ENCODE measurements around the gene CLN6. TPM values are rescaled to one million over a fixed set of nuclear protein-coding genes. Genes with fewer than 3 reads are reported as not detected.
A peak's percentile ranks its signal among the peaks of the same experiment; 100 is the strongest.
"Not testable (repeated sequence)": the region's sequence is repeated elsewhere in the genome, so short reads cannot be mapped to it uniquely, and the experiment has no call there.

CLN6 gene
- total RNA-seq, 2 donors from 2014 or later = 41.5 to 129 TPM

DNA sequence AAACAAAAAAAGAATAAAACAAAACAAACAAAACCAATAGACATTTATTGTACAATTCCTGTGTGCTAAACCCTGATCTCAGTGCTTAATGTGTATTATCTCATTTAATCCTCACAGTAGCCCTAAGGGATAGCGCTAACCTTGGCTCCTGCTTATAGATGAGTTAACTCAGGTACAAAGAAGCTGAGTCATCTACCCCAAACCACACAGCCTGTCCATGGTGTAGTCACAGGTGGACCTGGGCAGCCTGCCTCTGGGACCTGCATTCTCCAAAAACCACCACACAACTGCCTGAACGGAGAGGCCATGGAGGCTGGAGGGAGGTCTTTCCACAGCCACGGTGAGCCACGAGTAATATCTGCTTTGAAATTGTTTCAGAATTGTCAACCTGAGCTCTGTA, 5.5 kb upstream of the CLN6 start:
- H3K36me3 Mint-ChIP-seq = no peaks in the 10 kb centered on the region
- peaks cover 3 to 9% of the 10 kb centered on the region in 2 donors for H3K27me3 Mint-ChIP-seq
- ATAC-seq = no peak
- no peak overlapping the region for H3K4me3 Mint-ChIP-seq
- no peak for DNase-seq (ENCODE audit: low spot score)
- no peaks in the 10 kb centered on the region for H3K9me3 Mint-ChIP-seq
- no peak overlapping the region for H3K27ac Mint-ChIP-seq
- H3K4me1 Mint-ChIP-seq (ENCODE audit: low read depth in 2 of 2) = peaks cover 3 to 6% of the 10 kb centered on the region in 2 donors

DNA sequence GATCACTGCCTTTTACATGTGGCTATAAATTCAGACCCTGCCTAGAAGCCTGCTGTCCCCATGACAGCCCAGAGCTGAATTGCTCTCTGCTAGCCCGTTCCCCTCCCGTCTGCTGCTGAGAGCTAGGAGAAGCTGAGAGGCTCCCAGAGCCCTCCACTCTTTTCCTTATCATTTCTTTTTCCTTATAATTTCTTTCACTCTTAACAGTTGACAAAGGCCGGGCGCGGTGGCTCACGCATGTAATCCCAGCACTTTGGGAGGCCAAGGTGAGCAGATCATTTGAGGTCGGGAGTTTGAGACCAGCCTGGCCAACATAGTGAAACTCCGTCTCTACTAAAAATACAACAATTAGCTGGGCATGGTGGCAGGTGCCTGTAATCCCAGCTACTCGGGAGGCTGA, 5.0 kb upstream of the CLN6 start:
- peaks cover 7 to 10% of the 10 kb centered on the region in 2 donors for H3K4me1 Mint-ChIP-seq (ENCODE audit: low read depth in 2 of 2)
- ATAC-seq; DNase-seq (ENCODE audit: low spot score); H3K27me3 Mint-ChIP-seq; H3K9me3 Mint-ChIP-seq; H3K36me3 Mint-ChIP-seq; H3K27ac Mint-ChIP-seq; H3K4me3 Mint-ChIP-seq: not testable (repeated sequence)

DNA sequence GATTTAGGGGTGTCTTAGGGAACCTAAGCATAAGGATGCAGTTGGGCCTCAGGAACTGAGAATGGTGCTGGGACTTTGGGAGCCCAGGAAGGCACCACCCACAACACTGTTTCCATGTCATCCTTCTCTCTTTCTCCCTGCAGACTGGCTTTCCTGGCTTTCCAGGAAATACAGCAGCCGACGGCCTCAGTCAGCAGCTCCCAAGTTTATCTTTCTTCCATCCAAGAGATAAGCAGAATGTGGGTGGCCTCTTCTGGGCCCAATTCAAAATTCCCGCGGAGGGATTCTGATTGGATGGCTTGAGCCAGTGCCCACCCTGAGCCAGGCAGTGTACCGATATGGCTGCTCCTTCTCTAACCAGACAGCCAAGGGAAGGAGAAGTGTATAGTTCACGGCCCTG, 4.5 kb upstream of the CLN6 start:
- no peak overlapping the region for H3K4me3 Mint-ChIP-seq

DNA sequence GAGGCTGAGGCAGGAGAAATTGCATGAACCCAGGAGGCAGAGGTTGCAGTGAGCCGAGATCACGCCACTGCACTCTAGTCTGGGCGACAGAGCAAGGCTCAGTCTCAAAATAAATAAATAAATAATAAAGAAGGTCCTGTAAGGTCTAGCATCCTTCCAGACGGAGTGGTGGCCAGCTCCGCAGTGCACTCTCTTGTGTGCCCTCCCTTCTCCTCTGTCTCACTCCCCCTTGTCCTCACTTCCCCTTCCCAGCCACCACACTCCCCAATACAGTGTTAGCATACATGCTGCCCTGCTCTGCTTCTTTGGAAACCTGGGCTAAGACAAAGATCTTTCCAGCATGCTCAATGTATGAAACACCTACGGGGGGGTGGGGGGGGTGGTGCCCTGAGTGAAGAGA, 3.4 kb upstream of the CLN6 start:
- H3K36me3 Mint-ChIP-seq = peaks cover 5% of the 10 kb centered on the region

More for the DNA sequence above, 4.5 kb upstream of the CLN6 start:
- ATAC-seq (no peak), DNase-seq (ENCODE audit: low spot score) (no peak)
- Mint-ChIP-seq H3K27ac (no peak overlapping the region), H3K4me1 (ENCODE audit: low read depth in 2 of 2) (peaks cover 7 to 10% of the 10 kb centered on the region in 2 donors), H3K36me3 (no peaks in the 10 kb centered on the region), H3K27me3 (peaks cover 0 to 7% of the 10 kb centered on the region in 2 donors), H3K9me3 (no peaks in the 10 kb centered on the region)

GRCh38 chr15:68232449-68232848, 2.9 kb upstream of the CLN6 start:
- no peak for DNase-seq (ENCODE audit: low spot score)
- no peak for ATAC-seq
- H3K27me3 Mint-ChIP-seq = no peaks in the 10 kb centered on the region
- H3K4me3 Mint-ChIP-seq = no peak overlapping the region
- peaks cover 5% of the 10 kb centered on the region for H3K36me3 Mint-ChIP-seq
- peaks cover 17 to 24% of the 10 kb centered on the region in 2 donors for H3K4me1 Mint-ChIP-seq (ENCODE audit: low read depth in 2 of 2)
- no peaks in the 10 kb centered on the region for H3K9me3 Mint-ChIP-seq
- H3K27ac Mint-ChIP-seq = no peak overlapping the region

More for the DNA sequence above, 3.4 kb upstream of the CLN6 start:
- DNase-seq (ENCODE audit: low spot score) (no peak), ATAC-seq (no peak)
- no peak overlapping the region for H3K27ac Mint-ChIP-seq
- H3K9me3 Mint-ChIP-seq = no peaks in the 10 kb centered on the region
- no peak overlapping the region for H3K4me3 Mint-ChIP-seq
- H3K27me3 Mint-ChIP-seq = no peaks in the 10 kb centered on the region
- peaks cover 17 to 20% of the 10 kb centered on the region in 2 donors for H3K4me1 Mint-ChIP-seq (ENCODE audit: low read depth in 2 of 2)

DNA sequence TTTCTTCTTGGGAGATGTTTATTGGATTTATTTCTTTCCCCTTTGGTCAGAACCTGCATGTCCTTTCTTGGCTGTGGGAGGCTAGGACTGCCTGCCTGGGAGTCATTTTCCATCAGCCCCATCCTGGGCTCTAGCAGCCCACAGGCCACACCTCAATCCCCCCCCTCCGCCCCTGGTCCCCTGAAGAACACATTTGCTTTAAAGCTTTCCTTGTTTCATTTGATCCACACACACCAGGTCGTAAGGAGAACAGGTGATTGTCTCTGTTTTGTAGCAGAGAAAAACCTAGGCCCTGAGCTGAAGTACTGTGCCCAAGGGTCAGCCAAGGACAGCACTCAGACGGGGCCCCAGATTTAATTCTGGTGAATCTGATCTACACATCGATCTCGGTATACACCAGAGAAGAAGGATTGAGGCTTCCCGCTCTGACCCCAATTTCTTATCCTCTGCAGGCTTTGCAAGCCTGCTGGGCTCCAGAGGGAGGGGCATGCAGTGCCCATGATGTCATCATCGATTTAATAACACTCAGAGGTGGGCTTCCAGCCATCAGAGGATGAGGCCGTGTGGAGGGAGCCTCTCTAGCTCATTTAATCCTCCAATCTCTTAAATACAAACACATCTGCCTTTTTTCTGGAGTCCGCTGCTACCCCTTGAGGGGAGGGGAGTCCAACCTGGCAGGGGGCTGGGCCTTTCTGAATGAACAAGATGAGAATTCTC, 1.7 kb upstream of the CLN6 start:
- Mint-ChIP-seq H3K27ac (peak overlapping the region in 1 of 2 donors; percentile 78), H3K27me3 (no peaks in the 10 kb centered on the region), H3K36me3 (peaks cover 5% of the 10 kb centered on the region), H3K9me3 (no peaks in the 10 kb centered on the region), H3K4me1 (ENCODE audit: low read depth in 2 of 2) (peaks cover 17 to 24% of the 10 kb centered on the region in 2 donors), H3K4me3 (peak overlapping the region; percentile 47)
- DNase-seq (ENCODE audit: low spot score) (no peak), ATAC-seq (no peak)

- Mint-ChIP-seq H3K27ac (peak overlapping the region; percentile 40 to 78), H3K9me3 (no peaks in the 10 kb centered on the region), H3K4me3 (peak overlapping the region; percentile 100), H3K4me1 (ENCODE audit: low read depth in 2 of 2) (peaks cover 17 to 24% of the 10 kb centered on the region in 2 donors), H3K27me3 (no peaks in the 10 kb centered on the region), H3K36me3 (peaks cover 5% of the 10 kb centered on the region)
- ATAC-seq = no peak
- DNase-seq (ENCODE audit: low spot score) = no peak
Observed at GRCh38 chr15:68230157-68231100, 901 bp upstream of the CLN6 start.

- DNase-seq (ENCODE audit: low spot score) = no peak
- Mint-ChIP-seq H3K9me3 (no peaks in the 10 kb centered on the region), H3K4me3 (peak overlapping the region; percentile 100), H3K36me3 (peaks cover 5% of the 10 kb centered on the region), H3K4me1 (ENCODE audit: low read depth in 2 of 2) (peaks cover 24 to 32% of the 10 kb centered on the region in 2 donors), H3K27ac (peak overlapping the region; percentile 82 to 84), H3K27me3 (no peaks in the 10 kb centered on the region)
- ATAC-seq = peak in 1 of 2 donors; percentile 1
Observed at GRCh38 chr15:68228971-68229385, 550 bp downstream of the CLN6 start.

DNA sequence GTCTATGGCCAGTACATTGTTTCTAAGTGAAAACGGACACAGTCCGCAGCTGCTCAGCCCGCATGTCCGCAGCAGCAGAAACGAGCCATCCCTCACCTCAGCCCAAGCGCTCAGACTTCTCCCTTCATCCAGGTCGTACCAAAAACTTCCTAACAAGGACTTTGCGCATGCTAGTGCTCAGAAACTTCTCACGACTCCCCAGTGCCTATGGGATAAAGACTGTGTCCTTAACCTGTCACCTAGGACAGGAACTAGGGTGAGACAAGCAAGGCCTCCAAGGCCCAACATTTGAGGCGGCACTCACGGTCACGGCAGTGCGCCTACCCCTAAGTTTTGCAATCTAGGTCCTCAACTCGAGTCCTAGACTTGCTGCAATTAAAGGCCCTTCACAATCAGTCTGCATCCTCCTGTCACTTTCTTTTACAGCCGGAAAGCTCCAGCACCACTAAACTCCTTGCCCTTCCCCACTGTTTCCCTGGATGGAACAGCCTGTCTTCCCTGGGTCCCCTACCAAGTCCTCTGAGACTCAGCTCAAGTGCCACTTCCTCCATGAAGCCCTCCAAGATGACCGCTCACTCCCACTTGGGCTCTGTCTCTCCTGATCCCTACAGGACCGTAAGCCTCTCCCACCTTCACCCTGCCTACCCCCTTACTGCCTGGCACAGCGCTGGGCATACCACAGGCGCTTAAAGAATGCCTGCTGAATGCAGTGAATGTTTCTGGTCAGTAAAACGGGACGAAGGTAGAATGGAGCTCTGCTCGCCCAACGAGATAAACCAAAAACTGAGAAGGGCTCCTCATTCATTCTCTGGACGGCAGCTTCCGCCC, 1.2 kb downstream of the CLN6 start:
- no peak for ATAC-seq
- Mint-ChIP-seq H3K36me3 (peaks cover 5% of the 10 kb centered on the region), H3K4me3 (peak overlapping the region; percentile 100), H3K27ac (peak overlapping the region; percentile 82 to 84), H3K27me3 (no peaks in the 10 kb centered on the region), H3K4me1 (ENCODE audit: low read depth in 2 of 2) (peaks cover 24 to 32% of the 10 kb centered on the region in 2 donors), H3K9me3 (no peaks in the 10 kb centered on the region)
- no peak for DNase-seq (ENCODE audit: low spot score)

DNA sequence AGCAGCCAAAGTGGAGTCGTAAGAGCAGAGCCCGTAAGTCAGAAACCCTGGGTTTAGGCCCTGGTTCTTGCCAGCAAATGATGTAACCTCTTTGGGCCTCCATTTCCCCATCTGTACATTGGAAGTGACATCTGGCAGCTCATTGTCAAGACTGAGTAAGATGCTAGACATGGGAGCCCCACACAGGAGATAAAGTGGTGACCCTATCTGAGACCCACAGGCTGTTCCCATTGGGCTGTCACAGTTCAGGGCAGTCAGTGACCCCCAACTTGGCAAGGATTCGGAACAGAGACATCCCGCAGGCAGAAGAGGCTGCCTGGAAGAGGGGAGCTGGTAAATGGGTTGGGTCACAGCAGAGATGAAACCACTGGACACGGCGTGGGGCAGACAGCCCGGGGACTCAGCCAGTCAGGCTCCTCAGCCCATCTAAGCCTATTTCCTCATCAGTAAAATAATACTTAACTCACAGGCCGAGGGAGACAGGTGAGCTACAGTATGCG, 1.8 kb downstream of the CLN6 start:
- Mint-ChIP-seq H3K27ac (peak overlapping the region in 1 of 2 donors; percentile 31), H3K4me1 (ENCODE audit: low read depth in 2 of 2) (peaks cover 24 to 35% of the 10 kb centered on the region in 2 donors), H3K27me3 (no peaks in the 10 kb centered on the region), H3K36me3 (peaks cover 5% of the 10 kb centered on the region), H3K4me3 (peak overlapping the region; percentile 100), H3K9me3 (no peaks in the 10 kb centered on the region)
- ATAC-seq = no peak
- DNase-seq (ENCODE audit: low spot score) = no peak

DNA sequence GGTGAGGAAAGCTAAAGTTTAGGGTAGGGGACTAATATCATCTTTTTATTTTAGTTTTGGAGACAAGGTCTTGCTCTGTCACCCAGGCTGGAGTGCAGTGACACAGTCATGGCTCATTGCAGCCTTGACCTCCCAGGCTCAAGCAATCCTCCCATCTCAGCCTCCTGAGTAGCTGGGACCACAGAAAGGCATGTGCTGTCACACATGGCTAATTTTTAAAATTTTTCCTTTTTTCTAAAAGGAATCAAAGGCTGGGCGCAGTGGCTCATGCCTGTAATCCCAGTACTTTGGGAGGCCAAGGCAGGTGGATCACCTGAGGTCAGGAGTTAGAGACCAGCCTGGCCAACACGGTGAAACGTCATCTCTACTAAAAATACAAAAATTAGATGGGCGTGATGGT, 4.1 kb downstream of the CLN6 start:
- not testable (repeated sequence) for DNase-seq (ENCODE audit: low spot score); H3K27me3 Mint-ChIP-seq; H3K9me3 Mint-ChIP-seq; H3K36me3 Mint-ChIP-seq; ATAC-seq
- Mint-ChIP-seq H3K27ac (peak overlapping the region in 1 of 2 donors; percentile 38), H3K4me3 (peak overlapping the region; percentile 21), H3K4me1 (ENCODE audit: low read depth in 2 of 2) (peaks cover 24 to 31% of the 10 kb centered on the region in 2 donors)

- DNase-seq (ENCODE audit: low spot score) = no peak
- ATAC-seq = no peak
- Mint-ChIP-seq H3K4me3 (peak overlapping the region; percentile 21), H3K9me3 (no peaks in the 10 kb centered on the region), H3K36me3 (peaks cover 5% of the 10 kb centered on the region), H3K4me1 (ENCODE audit: low read depth in 2 of 2) (peaks cover 18 to 28% of the 10 kb centered on the region in 2 donors), H3K27ac (peak overlapping the region in 1 of 2 donors; percentile 38), H3K27me3 (no peaks in the 10 kb centered on the region)
Observed at GRCh38 chr15:68224546-68225250, 4.8 kb downstream of the CLN6 start.

Data from natural killer cell treated with Interleukin-12 subunit alpha and Interleukin-12 subunit beta and Interleukin-15 and Interleukin-18, amount 100 ng/mL, for 72 hours (primary cell).